Transverse colon (tissue), 4 donors: ENCODE data around the gene MARVELD3. TPM values are rescaled to one million over a fixed set of nuclear protein-coding genes. Genes with fewer than 3 reads are reported as not detected.
"Not testable (repeated sequence)": the region's sequence is repeated elsewhere in the genome, so short reads cannot be mapped to it uniquely, and the experiment has no call there.

ENCODE experiments used
- DNase-seq: peaks from one replicate; pipeline ENCODE4 v3.0.0-alpha.2; 2019
- H3K27ac ChIP-seq, 4 donors: fragments of 200-600 bp; sonication (generic); 2 replicates each; pipeline ENCODE4 v1.5.1; 2016 to 2018; ENCODE audit warnings: inconsistent platforms in 4 of 4
- H3K27me3 ChIP-seq: fragments of 200-600 bp; sonication (generic); 2 replicates; pipeline ENCODE4 v1.5.1; 2017; ENCODE audit warnings: inconsistent platforms
- H3K36me3 ChIP-seq, 4 donors: fragments of 200-600 bp; sonication (generic); 2 replicates each; pipeline ENCODE4 v1.5.1; 2017 to 2019; ENCODE audit warnings: inconsistent platforms in 4 of 4
- H3K4me1 ChIP-seq, 4 donors: fragments of 200-600 bp; sonication (generic); 2 replicates each; pipeline ENCODE4 v1.5.1; 2017 to 2020; ENCODE audit warnings: inconsistent platforms in 4 of 4
- H3K4me3 ChIP-seq, 4 donors: fragments of 200-600 bp; sonication (generic); 1 replicate in 1 of 4; 2 replicates in 3 of 4; pipeline versions ENCODE4 v1.5.1 to v1.6.1; 2017 to 2019; ENCODE audit warnings: inconsistent platforms in 4 of 4
- H3K9me3 ChIP-seq, 2 donors: fragments of 200-600 bp; sonication (generic); 2 replicates each; pipeline ENCODE4 v1.5.1; 2017 to 2019; ENCODE audit warnings: inconsistent platforms in 2 of 2
- EP300 ChIP-seq: sonication (generic); formaldehyde crosslinking; IDR thresholded peaks from one replicate; pipeline ENCODE4 v1.6.1; 2017; ENCODE audit warnings: antibody characterized with exemption, low read depth
- POLR2A ChIP-seq: fragments of 450-650 bp; IDR thresholded peaks from one replicate; pipeline ENCODE4 v1.6.1; 2016; ENCODE audit warnings: antibody characterized with exemption, mild to moderate bottlenecking, moderate library complexity
- POLR2AphosphoS5 ChIP-seq, 3 donors: sonication (generic); formaldehyde crosslinking; IDR thresholded peaks; one replicate each; pipeline ENCODE4 v1.6.1; 2016; ENCODE audit warnings: antibody characterized with exemption in 3 of 3
- WGBS, 2 donors: methylation state at CpG; one replicate each; pipeline ENCODE4 v1.1.5; 2018; ENCODE audit warnings: low coverage in 1 of 2; 5-methylcytosine and 5-hydroxymethylcytosine counted together
- in situ Hi-C, 4 donors: fragments of 200-750 bp; cut with MboI; loops; one replicate each; pipeline versions ENCODE4 v1.15.0 to v1.15.1; 2017; ENCODE audit warnings: low sequenced_read_pairs in 3 of 4, low pct_ligation_motif_present in 1 of 4, low pct_unique_long_range_greater_than_20kb in 1 of 4
- intact Hi-C: fragments of 100-400 bp; cut with DNase I; formaldehyde crosslinking; loops from one replicate; pipeline ENCODE4 v1.15.1; 2023; ENCODE audit warnings: low total_unique reads
- total RNA-seq, 4 donors: library from RNA; depleted of rRNA; stranded (reverse); fragments of >200 nt; gene quantifications; one replicate each; pipeline ENCODE4 v1.1.0, GENCODE V29; 2016
- TF ChIP-seq, protein P1 (sequence below), 5 experiments: fragments of 200-600 bp in 3 of 5; fragments of 450-650 bp in 2 of 5; sonication (generic) in 3 of 5; IDR thresholded peaks; 1 replicate in 2 of 5; 2 replicates in 3 of 5; pipeline ENCODE4 v1.5.1; 2016 to 2017; ENCODE audit warnings: antibody characterized with exemption in 5 of 5, inconsistent platforms in 3 of 5, mild to moderate bottlenecking in 2 of 5, moderate library complexity in 1 of 5

The MARVELD3 gene, protein sequence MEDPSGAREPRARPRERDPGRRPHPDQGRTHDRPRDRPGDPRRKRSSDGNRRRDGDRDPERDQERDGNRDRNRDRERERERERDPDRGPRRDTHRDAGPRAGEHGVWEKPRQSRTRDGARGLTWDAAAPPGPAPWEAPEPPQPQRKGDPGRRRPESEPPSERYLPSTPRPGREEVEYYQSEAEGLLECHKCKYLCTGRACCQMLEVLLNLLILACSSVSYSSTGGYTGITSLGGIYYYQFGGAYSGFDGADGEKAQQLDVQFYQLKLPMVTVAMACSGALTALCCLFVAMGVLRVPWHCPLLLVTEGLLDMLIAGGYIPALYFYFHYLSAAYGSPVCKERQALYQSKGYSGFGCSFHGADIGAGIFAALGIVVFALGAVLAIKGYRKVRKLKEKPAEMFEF
- 100 to 1,000 TPM; 113 to 381 (median 164) TPM for total RNA-seq

DNA sequence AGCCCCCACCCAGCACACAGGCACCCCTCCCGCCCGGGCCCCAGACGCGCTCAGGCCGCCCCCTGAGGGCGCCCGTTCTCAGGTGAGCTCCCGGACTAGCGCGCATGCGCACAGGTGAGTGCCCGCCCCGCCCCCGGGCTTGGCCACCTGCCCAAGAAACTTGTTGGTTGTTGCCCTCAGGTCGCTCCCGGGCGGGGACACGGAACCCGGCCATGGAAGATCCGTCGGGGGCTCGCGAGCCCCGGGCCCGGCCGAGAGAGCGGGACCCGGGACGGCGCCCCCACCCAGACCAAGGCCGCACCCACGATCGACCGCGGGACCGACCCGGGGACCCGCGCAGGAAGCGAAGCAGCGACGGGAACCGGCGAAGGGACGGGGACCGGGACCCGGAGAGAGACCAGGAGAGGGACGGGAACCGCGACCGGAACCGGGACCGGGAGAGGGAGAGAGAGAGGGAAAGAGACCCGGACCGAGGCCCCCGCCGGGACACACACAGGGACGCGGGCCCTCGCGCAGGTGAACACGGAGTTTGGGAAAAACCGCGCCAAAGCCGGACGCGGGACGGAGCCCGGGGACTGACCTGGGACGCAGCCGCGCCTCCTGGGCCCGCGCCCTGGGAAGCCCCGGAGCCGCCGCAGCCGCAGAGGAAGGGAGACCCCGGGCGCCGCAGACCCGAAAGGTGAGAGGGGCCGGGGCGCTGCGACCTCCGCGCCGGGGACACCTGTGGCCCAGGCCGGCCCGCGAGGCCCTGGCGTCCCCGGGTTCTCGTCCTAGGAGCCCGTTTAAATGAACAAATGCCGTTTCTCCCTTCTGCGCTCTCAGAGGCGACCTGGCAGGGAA is at the start of gene MARVELD3:
Gene MARVELD3 (plus strand): TSS at position 167 of the 840 bp plus-strand sequence. CDS start 46 bp downstream, at position 213.
- in situ Hi-C loops (no loop called here), intact Hi-C loops (no loop called here)
- Histone ChIP-seq H3K36me3 (no peaks in the 10 kb centered on the region), H3K4me1 (peaks cover 0 to 21% (median 17%) of the 10 kb centered on the region in 4 donors), H3K9me3 (no peaks in the 10 kb centered on the region), H3K27me3 (peaks cover 25% of the 10 kb centered on the region), H3K4me3 (peak within 1 kb of the TSS; percentile 35 to 89 (median 76)), H3K27ac (peak within 1 kb of the TSS; percentile 78 to 96 (median 93))
- DNase-seq, result peak; percentile 94
- WGBS, 2 donors, result 0% methylated on average over 9 to 68 of the region's 98 CpGs
- peak; percentile 84 for TF ChIP-seq POLR2A
- no peak for TF ChIP-seq EP300
- TF ChIP-seq POLR2AphosphoS5 (IDR thresholded peaks at IDR 0.05), result peak; percentile 82 to 95 (median 92)
- TF ChIP-seq, protein P1, sequence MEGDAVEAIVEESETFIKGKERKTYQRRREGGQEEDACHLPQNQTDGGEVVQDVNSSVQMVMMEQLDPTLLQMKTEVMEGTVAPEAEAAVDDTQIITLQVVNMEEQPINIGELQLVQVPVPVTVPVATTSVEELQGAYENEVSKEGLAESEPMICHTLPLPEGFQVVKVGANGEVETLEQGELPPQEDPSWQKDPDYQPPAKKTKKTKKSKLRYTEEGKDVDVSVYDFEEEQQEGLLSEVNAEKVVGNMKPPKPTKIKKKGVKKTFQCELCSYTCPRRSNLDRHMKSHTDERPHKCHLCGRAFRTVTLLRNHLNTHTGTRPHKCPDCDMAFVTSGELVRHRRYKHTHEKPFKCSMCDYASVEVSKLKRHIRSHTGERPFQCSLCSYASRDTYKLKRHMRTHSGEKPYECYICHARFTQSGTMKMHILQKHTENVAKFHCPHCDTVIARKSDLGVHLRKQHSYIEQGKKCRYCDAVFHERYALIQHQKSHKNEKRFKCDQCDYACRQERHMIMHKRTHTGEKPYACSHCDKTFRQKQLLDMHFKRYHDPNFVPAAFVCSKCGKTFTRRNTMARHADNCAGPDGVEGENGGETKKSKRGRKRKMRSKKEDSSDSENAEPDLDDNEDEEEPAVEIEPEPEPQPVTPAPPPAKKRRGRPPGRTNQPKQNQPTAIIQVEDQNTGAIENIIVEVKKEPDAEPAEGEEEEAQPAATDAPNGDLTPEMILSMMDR (IDR thresholded peaks at IDR 0.05), result peak in 2 of 5 experiments; percentile 6

DNA sequence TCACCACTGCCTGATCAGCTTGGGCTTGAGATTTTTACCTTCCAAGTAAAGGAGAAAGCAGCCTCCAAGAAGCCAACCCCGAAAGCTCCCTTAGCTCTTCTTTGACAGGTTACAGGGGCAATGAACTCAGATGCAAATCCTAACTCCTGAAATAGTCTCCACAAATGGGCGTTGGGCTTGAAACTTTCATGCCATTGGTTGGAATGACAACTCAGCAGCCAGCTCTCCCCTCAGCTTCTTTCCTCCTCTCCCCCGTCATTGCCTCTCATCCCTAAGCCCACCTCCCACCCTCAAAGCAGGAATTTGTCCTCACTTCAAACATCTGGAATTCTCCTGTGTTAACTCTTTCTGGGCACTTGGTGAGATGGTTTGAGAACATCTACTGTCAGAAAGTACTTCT is 49.0 kb upstream of the MARVELD3 start, which contains the start of gene TAT:
Gene TAT (minus strand): TSS at position 122 of the 400 bp plus-strand sequence. CDS start 677 bp downstream, outside the sequence.
- Histone ChIP-seq H3K4me1 (peaks cover 0 to 12% (median 0%) of the 10 kb centered on the region in 4 donors), H3K27me3 (peaks cover 10% of the 10 kb centered on the region), H3K9me3 (no peaks in the 10 kb centered on the region), H3K36me3 (no peaks in the 10 kb centered on the region), H3K27ac (no peak within 1 kb of the TSS), H3K4me3 (no peak within 1 kb of the TSS)
- 0 to 43% methylated on average over 1 to 3 of the region's 3 CpGs for WGBS, 2 donors
- DNase-seq, result no peak
- TF ChIP-seq POLR2A, result no peak
- no peak for TF ChIP-seq EP300
- TF ChIP-seq, protein P1 (IDR thresholded peaks at IDR 0.05), result no peak
- TF ChIP-seq POLR2AphosphoS5 (IDR thresholded peaks at IDR 0.05), result no peak
- in situ Hi-C loops, result no loop called here
- intact Hi-C loops, result no loop called here

DNA sequence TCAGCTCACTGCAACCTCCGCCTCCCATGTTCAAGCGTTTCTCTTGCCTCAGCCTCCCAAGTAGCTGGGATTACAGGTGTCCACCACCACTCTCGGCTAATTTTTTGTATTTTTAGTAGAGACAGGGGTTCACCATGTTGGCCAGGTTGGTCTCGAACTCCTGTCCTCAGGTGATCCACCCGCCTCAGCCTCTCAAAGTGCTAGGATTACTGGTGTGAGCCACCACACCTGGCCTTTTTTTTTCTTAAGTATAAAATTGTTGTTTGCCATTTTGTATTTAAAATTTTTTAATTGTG is 43.5 kb upstream of the MARVELD3 start:
- H3K36me3 ChIP-seq, H3K9me3 ChIP-seq, H3K27ac ChIP-seq, intact Hi-C loops, DNase-seq, in situ Hi-C loops, H3K4me3 ChIP-seq: not testable (repeated sequence)
- Histone ChIP-seq H3K27me3 (peaks cover 11% of the 10 kb centered on the region), H3K4me1 (peaks cover 0 to 13% (median 3%) of the 10 kb centered on the region in 4 donors)
- 94 to 100% methylated on average over 2 to 5 of the region's 5 CpGs for WGBS, 2 donors

DNA sequence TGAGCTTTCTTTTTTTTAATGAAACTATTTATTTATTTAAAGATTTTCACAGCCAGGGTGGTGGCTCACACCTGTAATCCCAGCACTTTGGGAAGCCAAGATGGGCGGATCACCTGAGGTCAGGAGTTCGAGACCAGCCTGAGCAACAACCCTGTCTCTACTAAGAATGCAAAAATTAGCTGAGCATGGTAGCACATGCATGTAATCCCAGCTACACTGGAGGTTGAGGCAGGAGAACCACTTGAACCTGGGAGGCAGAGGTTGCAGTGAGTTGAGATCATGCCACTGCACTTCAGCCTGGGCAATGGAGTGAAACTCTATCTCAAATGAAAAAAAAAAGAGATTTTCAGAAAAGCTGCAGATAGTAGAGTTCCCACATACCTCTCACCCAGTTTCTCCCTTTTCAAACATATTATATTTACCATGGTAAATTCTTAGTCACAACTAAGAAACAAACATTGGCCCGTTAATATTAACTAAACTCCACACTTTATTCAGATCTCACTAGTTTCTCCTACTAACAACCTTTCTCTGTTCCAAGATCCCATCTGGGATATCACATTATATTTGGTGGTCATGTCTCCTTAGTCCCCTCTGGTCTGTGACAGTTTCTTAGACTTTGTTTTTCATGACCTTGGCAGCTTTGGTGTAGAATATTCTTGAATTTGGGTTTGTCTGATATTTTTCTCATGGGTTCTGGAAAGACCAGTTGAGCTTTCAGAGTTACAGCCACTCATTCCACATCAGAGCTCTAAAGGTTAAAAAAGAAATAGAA is 41.3 kb upstream of the MARVELD3 start:
- intact Hi-C loops (no loop called here), in situ Hi-C loops (no loop called here)
- no peaks in the 10 kb centered on the region for H3K36me3 ChIP-seq
- H3K4me1 ChIP-seq, result peaks cover 0 to 13% (median 3%) of the 10 kb centered on the region in 4 donors
- no peak overlapping the region for H3K4me3 ChIP-seq
- H3K27me3 ChIP-seq, result peaks cover 11% of the 10 kb centered on the region
- no peaks in the 10 kb centered on the region for H3K9me3 ChIP-seq
- no peak for DNase-seq
- 67 to 85% methylated on average over 1 to 3 of the region's 3 CpGs for WGBS, 2 donors
- H3K27ac ChIP-seq, result peak overlapping the region in 1 of 4 donors; percentile 44
- TF ChIP-seq POLR2A (no peak), EP300 (no peak), POLR2AphosphoS5 (IDR thresholded peaks at IDR 0.05) (no peak)
- TF ChIP-seq, protein P1 (IDR thresholded peaks at IDR 0.05), result no peak
